Brain microvascular endothelial cell (primary cell): ENCODE measurements around the gene PEAK1.

Source experiments
- DNase-seq: peaks from one replicate; pipeline ENCODE4 v3.0.0-alpha.2; 2020
- H3K27ac ChIP-seq: fragments of 250-450 bp; sonication (Bioruptor Pico); 2 replicates; pipeline ENCODE4 v1.5.1; 2020; ENCODE audit warnings: mild to moderate bottlenecking, moderate library complexity
- H3K27me3 ChIP-seq: fragments of 250-450 bp; sonication (Bioruptor Pico); replicated peaks from 2 replicates; pipeline ENCODE4 v1.5.1; 2020; ENCODE audit warnings: mild to moderate bottlenecking
- H3K36me3 ChIP-seq: fragments of 250-450 bp; sonication (Bioruptor Pico); replicated peaks from 2 replicates; pipeline ENCODE4 v1.5.1; 2020; ENCODE audit warnings: mild to moderate bottlenecking
- H3K4me3 ChIP-seq: 2 replicates; pipeline ENCODE4 v1.5.1; 2011; ENCODE audit warnings: low read depth, mild to moderate bottlenecking, control low read depth, low read length, moderate library complexity
- CTCF ChIP-seq: IDR thresholded peaks from 2 replicates; pipeline ENCODE4 v1.5.1; 2011; ENCODE audit warnings: low read depth, mild to moderate bottlenecking, moderate library complexity, low read length, control low read depth, inconsistent platforms; ENCODE audit errors: missing control alignments
- in situ Hi-C: cut with HindIII; loops from 2 replicates; pipeline ENCODE4 v1.10.0; 2017; ENCODE audit warnings: low sequenced_read_pairs, low pct_ligation_motif_present

The PEAK1 gene

GRCh38 chr15:77419836-77420609 is at the start of gene PEAK1:
Gene PEAK1 (minus strand): TSS chr15:77420104. CDS start chr15:77181926, 238,178 bp downstream.
- Histone ChIP-seq H3K4me3 (peak within 1 kb of the TSS; percentile 87), H3K36me3 (peaks cover 2% of the 10 kb centered on the region), H3K27me3 (no peaks in the 10 kb centered on the region), H3K27ac (peak within 1 kb of the TSS; percentile 94)
- peak; percentile 98 for DNase-seq
- in situ Hi-C loops: no loop called here
- TF ChIP-seq CTCF: no peak

GRCh38 chr15:77468896-77469295 is 49.0 kb upstream of the PEAK1 start:
- peaks cover 17% of the 10 kb centered on the region for H3K36me3 ChIP-seq
- in situ Hi-C loops: no loop called here
- H3K4me3 ChIP-seq: no peak overlapping the region
- H3K27me3 ChIP-seq: no peaks in the 10 kb centered on the region
- H3K27ac ChIP-seq: no peak overlapping the region
- DNase-seq: no peak
- TF ChIP-seq CTCF: no peak

DNA sequence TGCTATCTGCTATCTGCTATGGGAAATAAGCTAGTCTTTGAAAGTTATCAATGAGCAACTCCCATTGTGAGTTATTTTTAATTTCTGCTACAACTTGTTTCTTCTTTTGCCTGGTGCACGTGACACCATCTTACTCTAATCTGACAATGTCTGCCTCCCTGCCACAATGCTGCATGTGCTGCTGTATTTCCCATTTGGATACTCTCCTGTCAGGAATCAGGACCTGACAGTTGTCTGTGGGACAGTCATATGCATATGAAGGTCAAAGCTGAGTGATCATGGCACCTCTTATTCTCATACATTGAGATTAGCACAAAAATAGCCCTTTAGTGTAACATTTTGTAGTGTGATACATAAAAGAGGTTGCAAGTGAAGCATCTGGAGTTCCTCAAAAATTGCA is 46.6 kb upstream of the PEAK1 start:
- Histone ChIP-seq H3K36me3 (peaks cover 17% of the 10 kb centered on the region), H3K4me3 (no peak overlapping the region), H3K27ac (no peak overlapping the region), H3K27me3 (no peaks in the 10 kb centered on the region)
- TF ChIP-seq CTCF: no peak
- in situ Hi-C loops: no loop called here
- no peak for DNase-seq

- DNase-seq: no peak
- no peak for TF ChIP-seq CTCF
- no peaks in the 10 kb centered on the region for H3K27me3 ChIP-seq
- in situ Hi-C loops: no loop called here
- H3K27ac ChIP-seq: no peak overlapping the region
- peaks cover 17% of the 10 kb centered on the region for H3K36me3 ChIP-seq
- H3K4me3 ChIP-seq: no peak overlapping the region
These were observed 44.4 kb upstream of the PEAK1 start for GRCh38 chr15:77464129-77464865.

DNA sequence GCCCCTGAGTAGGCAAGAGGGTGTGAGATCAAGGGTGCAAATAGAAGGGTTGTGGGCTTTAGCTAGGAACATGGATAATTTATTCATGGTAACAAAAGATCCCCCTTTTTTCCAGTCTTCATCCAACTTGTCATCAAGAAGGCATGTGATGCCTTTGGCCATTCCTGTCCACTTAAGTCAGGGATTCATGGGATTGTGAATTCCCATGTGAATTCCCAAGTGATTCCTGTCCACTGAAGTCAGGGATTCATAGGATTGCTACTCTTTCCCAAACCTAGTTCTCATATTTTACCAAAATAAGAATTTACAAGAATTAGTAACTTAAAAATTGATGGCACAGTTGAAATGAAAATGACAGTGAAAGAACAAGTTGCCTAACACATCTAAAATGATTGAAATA is 41.6 kb upstream of the PEAK1 start:
- H3K4me3 ChIP-seq: no peak overlapping the region
- in situ Hi-C loops: no loop called here
- H3K27me3 ChIP-seq: no peaks in the 10 kb centered on the region
- TF ChIP-seq CTCF: no peak
- no peak for DNase-seq
- peaks cover 14% of the 10 kb centered on the region for H3K36me3 ChIP-seq
- H3K27ac ChIP-seq: no peak overlapping the region
